GM13977 (cell line): ENCODE measurements around the gene CCDC187.

Experiments
- DNase-seq: peaks from one replicate; pipeline ENCODE4 v3.0.0; 2012; ENCODE audit warnings: low spot score
- in situ Hi-C: fragments of 300-500 bp; cut with MboI; formaldehyde crosslinking; loops from one replicate; pipeline ENCODE4 v1.12.0; 2022; ENCODE audit warnings: low sequenced_read_pairs, low pct_unique_long_range_greater_than_20kb, mixed read lengths, inconsistent platforms; ENCODE audit not compliant: unreplicated experiment
- TF ChIP-seq, protein P1 (sequence below): IDR thresholded peaks from 2 replicates; pipeline ENCODE4 v1.5.1; 2012; ENCODE audit warnings: mild to moderate bottlenecking, control low read depth; ENCODE audit not compliant: insufficient read depth; ENCODE audit errors: extremely low read depth, missing control alignments

Gene CCDC187

DNA sequence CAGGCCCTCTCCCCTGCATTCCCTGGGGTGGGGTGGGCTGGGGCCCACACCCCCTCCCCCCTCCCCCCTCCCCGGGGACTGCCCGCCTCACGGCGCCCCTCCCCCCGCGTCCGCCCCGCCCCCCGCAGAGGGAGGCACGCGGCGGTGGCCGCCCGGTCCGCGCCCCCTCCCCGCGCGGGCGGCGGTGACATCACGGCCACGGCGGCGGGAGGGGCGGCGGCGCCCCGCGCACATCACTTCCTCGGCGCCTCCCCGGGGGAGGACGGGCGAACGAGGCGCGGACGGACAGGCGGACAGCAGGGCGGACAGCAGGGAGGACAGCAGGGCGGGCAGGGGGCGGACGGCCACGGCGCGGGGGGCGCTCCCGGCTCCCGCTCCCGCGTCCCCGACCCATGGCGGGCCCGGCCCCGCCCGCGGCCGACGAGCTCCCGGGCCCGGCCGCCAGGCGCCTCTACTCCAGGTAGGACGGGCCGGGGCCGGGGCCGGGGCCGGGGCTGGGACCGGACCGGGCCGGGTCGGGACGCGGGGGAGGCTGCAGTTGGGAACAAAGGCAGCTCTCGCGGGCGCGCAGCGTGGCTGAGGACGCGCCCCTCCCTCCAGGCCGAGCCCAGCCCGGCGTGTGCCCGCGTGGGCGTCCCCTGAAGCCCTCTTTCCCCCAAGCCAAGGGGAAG lies 23.5 kb upstream of the CCDC187 start, which contains the start of gene GPSM1:
Gene GPSM1, plus strand, starts transcription at position 236 of the 671 bp plus-strand sequence. Its CDS starts 157 bp downstream, at position 393.
- peak; percentile 74 for DNase-seq
- TF ChIP-seq, protein P1, sequence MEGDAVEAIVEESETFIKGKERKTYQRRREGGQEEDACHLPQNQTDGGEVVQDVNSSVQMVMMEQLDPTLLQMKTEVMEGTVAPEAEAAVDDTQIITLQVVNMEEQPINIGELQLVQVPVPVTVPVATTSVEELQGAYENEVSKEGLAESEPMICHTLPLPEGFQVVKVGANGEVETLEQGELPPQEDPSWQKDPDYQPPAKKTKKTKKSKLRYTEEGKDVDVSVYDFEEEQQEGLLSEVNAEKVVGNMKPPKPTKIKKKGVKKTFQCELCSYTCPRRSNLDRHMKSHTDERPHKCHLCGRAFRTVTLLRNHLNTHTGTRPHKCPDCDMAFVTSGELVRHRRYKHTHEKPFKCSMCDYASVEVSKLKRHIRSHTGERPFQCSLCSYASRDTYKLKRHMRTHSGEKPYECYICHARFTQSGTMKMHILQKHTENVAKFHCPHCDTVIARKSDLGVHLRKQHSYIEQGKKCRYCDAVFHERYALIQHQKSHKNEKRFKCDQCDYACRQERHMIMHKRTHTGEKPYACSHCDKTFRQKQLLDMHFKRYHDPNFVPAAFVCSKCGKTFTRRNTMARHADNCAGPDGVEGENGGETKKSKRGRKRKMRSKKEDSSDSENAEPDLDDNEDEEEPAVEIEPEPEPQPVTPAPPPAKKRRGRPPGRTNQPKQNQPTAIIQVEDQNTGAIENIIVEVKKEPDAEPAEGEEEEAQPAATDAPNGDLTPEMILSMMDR = no peak
- in situ Hi-C loops = no loop called here

DNA sequence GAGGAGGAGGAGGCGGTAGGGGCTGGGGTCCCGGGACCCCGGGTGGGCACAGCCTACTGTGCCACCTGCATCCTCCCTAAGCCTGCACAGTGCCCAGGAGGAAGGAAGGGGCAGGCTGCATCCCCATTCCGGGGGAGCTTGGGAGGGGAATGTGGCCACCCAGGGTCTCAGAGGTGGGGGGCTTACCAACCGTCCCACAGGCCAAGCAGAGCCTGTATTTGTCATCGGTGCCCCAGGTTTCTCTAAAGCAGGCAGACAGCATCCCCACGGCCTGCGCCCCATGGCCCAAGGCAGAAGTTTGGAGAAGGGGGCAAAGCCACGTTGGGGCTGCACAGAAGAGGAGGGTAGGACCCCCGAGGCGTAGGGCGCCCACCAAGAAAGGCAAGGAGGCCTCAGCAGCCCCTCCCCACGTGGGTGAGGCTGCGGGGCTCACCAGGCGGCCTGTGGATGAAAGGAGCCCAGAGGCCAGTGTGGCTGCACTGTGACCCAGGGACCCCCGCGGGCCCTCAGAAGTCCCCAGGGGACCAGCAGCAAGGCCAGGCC lies 22.9 kb upstream of the CCDC187 start:
- in situ Hi-C loops = no loop called here
- TF ChIP-seq, protein P1 = no peak
- DNase-seq = no peak

DNA sequence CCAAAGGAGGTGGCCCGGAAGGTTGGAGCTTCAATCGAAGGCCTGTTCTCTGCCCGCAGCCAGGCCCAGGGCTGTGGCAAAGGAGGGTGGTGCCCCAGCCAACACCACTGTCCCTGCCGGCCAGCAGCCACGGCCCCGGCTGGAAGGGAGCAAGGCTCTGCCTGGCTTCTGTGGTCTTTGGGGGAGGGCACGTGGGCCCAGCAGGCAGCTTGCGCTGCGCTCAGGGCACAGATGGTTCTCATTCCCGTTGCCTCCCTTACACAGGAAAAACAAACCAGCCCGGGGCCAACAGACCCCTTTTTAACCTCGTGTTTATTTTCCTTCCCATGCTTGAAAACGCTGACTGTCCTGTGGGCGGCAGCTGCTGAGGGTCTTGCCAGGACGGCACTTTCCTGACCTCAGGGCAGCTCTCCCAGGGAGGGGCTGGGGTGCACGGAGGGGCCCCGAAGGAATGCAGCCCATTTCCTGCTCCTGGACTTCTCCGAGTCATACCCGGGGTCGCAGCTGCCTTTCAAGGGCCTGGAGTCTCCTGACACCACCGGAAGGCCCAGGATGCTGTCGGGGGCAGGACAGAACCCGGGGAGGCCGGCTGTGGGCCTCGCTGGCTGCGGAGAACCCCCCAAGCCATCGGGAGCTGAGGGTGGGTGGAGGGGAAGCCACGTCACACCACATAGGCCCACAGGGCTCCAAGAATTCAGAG lies 22.3 kb upstream of the CCDC187 start:
- in situ Hi-C loops = no loop called here
- DNase-seq = no peak
- TF ChIP-seq, protein P1 = no peak

DNA sequence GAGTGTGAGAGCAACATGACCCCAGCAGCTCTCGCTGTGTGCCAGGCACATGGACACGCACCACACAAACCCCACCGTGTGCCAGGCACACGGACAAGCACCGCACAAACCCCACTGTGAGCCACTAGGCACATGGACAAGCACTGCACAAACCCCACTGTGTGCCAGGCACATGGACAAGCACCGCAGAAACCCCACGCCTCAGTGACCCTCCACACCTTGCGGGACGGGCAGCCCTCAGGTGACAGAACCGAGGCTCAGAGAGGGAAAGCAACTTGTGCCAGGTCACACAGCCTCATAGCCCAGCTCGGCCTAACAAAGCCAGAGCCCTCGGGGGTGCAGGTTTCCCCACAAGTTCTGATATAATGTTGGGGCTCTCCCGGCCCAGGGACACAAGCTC lies 21.5 kb upstream of the CCDC187 start:
- TF ChIP-seq, protein P1 = no peak
- in situ Hi-C loops = no loop called here
- no peak for DNase-seq

DNA sequence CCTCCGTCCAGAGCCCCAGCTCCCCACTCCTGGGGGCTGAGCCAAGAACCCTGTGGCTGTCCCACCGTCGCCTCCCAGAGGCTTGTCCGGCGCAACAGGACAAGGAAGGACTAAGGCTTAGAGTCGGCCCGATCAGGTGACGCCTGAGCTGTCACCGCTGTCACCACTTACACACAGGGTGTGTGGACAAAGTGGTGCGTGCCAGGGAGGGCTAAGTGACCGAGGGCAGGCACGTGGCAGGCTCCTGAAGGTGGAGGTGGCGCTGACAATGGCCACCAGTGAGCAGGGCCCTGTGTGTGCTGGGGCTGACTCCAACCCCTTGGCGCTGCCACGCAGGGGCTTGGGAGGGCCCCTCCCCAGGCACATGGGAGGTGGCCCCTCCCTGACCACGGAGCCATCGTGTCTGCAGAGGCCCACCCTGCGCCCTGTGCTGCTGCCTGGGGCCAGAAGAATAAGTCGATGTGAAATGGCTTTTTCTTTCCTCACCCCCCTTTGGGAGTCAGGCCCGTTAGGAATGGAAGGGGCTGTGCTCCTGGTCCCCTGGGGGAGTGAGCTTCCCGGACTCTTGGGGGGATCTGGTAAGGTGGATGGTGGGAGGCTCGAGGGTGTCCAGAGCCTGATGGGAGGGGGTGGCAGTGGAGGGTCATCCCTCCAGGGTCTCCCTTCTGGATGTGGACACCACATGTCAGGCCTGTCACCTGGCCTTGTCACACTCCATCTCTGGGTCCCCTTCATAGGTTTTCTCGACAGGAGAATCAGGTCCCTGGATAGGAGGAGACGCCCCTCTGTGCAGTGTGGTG lies 20.8 kb upstream of the CCDC187 start:
- TF ChIP-seq, protein P1 = no peak
- in situ Hi-C loops = no loop called here
- no peak for DNase-seq

DNA sequence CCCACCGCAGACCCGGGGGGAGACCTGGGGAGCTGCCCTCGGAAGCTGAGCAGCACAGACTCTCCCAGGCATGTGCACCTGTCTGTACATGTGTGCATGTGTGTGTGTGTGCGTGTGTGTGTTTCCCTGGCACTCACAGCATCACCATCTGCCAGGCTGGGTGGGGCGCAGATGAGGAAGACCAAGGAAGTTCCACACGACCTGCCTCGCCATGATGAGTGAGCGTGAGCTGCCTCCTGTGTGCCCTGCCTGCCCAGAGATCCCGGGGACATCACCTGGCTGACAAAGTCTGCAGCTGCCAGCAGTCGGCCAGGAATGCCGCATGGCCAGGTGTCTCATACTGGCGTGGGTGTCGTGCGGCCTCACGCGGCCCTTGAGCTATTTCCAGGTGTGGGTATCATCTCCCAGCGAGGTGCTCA lies 19.5 kb upstream of the CCDC187 start:
- in situ Hi-C loops = no loop called here
- TF ChIP-seq, protein P1 = no peak
- no peak for DNase-seq
